Erythroblast (primary cell): ENCODE data around the gene ANO6.

Experiments
- GATA1 ChIP-seq: IDR thresholded peaks from 2 replicates; pipeline ENCODE4 v1.6.1; 2011; ENCODE audit warnings: low read depth, mild to moderate bottlenecking, control low read depth, low read length, moderate library complexity
- POLR2A ChIP-seq: IDR thresholded peaks from 2 replicates; pipeline ENCODE4 v1.6.1; 2011; ENCODE audit warnings: mild to moderate bottlenecking, low read length

DNA sequence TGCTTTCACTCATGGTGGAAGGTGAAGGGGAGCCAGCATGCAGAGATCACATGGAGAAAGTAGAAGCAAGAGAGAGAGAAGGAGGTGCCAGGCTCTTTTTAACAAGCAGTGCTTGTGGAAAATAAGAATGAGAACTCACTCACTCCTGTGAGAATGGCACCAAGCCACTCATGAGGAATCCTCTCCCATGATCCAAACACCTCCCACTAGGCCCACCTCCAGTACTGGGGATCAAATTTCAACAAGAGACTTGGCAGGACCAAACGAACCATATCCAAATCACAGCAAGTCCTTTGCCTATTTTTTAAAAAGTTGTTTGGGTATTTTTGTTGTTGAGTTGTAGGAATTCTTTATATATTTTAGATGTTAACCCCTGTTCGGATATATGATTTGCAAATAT is 267.7 kb downstream of the ANO6 start:
- TF ChIP-seq POLR2A, result no peak
- TF ChIP-seq GATA1, result no peak
